ENCODE results near the gene MYO15A.

DNA sequence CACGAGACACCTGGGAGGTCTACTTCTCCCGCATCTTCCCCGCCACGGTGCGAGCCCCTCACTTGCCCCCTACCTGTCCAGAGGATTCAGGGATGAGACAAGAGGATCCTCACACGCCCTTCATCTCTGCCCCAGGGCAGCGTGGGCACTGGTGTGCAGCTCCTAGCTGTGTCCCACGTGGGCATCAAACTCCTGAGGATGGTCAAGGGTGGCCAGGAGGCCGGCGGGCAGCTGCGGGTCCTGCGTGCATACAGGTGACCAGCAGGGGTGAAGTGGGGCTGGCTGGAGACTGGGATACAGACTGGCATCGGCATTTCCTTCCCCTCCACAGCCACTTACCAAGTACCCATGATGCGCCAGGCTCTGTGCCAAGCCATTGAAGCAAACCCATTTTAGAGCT, 46.6 kb downstream of the MYO15A start:
- TF ChIP-seq, protein P1, sequence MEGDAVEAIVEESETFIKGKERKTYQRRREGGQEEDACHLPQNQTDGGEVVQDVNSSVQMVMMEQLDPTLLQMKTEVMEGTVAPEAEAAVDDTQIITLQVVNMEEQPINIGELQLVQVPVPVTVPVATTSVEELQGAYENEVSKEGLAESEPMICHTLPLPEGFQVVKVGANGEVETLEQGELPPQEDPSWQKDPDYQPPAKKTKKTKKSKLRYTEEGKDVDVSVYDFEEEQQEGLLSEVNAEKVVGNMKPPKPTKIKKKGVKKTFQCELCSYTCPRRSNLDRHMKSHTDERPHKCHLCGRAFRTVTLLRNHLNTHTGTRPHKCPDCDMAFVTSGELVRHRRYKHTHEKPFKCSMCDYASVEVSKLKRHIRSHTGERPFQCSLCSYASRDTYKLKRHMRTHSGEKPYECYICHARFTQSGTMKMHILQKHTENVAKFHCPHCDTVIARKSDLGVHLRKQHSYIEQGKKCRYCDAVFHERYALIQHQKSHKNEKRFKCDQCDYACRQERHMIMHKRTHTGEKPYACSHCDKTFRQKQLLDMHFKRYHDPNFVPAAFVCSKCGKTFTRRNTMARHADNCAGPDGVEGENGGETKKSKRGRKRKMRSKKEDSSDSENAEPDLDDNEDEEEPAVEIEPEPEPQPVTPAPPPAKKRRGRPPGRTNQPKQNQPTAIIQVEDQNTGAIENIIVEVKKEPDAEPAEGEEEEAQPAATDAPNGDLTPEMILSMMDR (conservative IDR thresholded peaks at IDR 0.05): no peak
- TF ChIP-seq EZH2 (IDR thresholded peaks at IDR 0.05; ENCODE audit: low read depth): no peak

All from PC-9 (cell line).